Mucosa of rectum (tissue), 2 donors: Measurements from ENCODE around the gene COL12A1.

Experiments
- H3K27ac ChIP-seq, 2 donors: one replicate each; pipeline ENCODE4 v1.7.0; 2013; ENCODE audit warnings: inconsistent platforms in 2 of 2, low read depth in 2 of 2, low read length in 2 of 2
- H3K27me3 ChIP-seq, 2 donors: one replicate each; pipeline ENCODE4 v1.7.0; 2013; ENCODE audit warnings: low read length in 2 of 2; ENCODE audit not compliant: control insufficient read depth in 2 of 2, insufficient read depth in 2 of 2
- H3K36me3 ChIP-seq, 2 donors: one replicate each; pipeline ENCODE4 v1.7.0; 2013; ENCODE audit warnings: low read length in 2 of 2; ENCODE audit not compliant: control insufficient read depth in 2 of 2, insufficient read depth in 2 of 2
- H3K4me1 ChIP-seq, 2 donors: one replicate each; pipeline ENCODE4 v1.7.0; 2013; ENCODE audit warnings: low read length in 2 of 2, mild to moderate bottlenecking in 1 of 2; ENCODE audit not compliant: control insufficient read depth in 2 of 2, insufficient read depth in 2 of 2
- H3K4me3 ChIP-seq, 2 donors: one replicate each; pipeline ENCODE4 v1.7.0; 2013; ENCODE audit warnings: low read length in 2 of 2
- H3K9ac ChIP-seq, 2 donors: one replicate each; pipeline ENCODE4 v1.7.0; 2013; ENCODE audit warnings: low read length in 2 of 2, low read depth in 1 of 2, mild to moderate bottlenecking in 1 of 2
- H3K9me3 ChIP-seq, 2 donors: one replicate each; pipeline ENCODE4 v1.7.0; 2013; ENCODE audit warnings: low read length in 2 of 2; ENCODE audit not compliant: control insufficient read depth in 2 of 2
- donor health status: healthy.
- donor health status: Normal muscosa, but diverticular disease.

Gene COL12A1

GRCh38 chr6:75233092-75233615 lies 27.3 kb upstream of the COL12A1 start:
- Histone ChIP-seq H3K4me1 (no peaks in the 10 kb centered on the region), H3K9ac (no peak overlapping the region), H3K27ac (no peak overlapping the region), H3K27me3 (no peaks in the 10 kb centered on the region), H3K36me3 (peaks cover 14 to 17% of the 10 kb centered on the region in 2 donors), H3K9me3 (no peaks in the 10 kb centered on the region), H3K4me3 (no peak overlapping the region)

- H3K9me3 ChIP-seq: no peaks in the 10 kb centered on the region
- no peaks in the 10 kb centered on the region for H3K27me3 ChIP-seq
- H3K36me3 ChIP-seq: peaks cover 0 to under 1% of the 10 kb centered on the region in 2 donors
- no peak overlapping the region for H3K4me3 ChIP-seq
- H3K27ac ChIP-seq: no peak overlapping the region
- H3K9ac ChIP-seq: no peak overlapping the region
- no peaks in the 10 kb centered on the region for H3K4me1 ChIP-seq
These were observed 24.9 kb upstream of the COL12A1 start for GRCh38 chr6:75230484-75231325.

GRCh38 chr6:75224303-75224926 lies 18.6 kb upstream of the COL12A1 start:
- Histone ChIP-seq H3K36me3 (no peaks in the 10 kb centered on the region), H3K9me3 (no peaks in the 10 kb centered on the region), H3K27ac (no peak overlapping the region), H3K4me3 (no peak overlapping the region), H3K27me3 (no peaks in the 10 kb centered on the region), H3K4me1 (no peaks in the 10 kb centered on the region), H3K9ac (no peak overlapping the region)

GRCh38 chr6:75223428-75223827 lies 17.6 kb upstream of the COL12A1 start:
- no peak overlapping the region for H3K27ac ChIP-seq

GRCh38 chr6:75222261-75222660 lies 16.4 kb upstream of the COL12A1 start:
- H3K9me3 ChIP-seq: no peaks in the 10 kb centered on the region
- H3K4me1 ChIP-seq: no peaks in the 10 kb centered on the region
- no peak overlapping the region for H3K27ac ChIP-seq
- no peaks in the 10 kb centered on the region for H3K27me3 ChIP-seq
- H3K36me3 ChIP-seq: no peaks in the 10 kb centered on the region
- H3K4me3 ChIP-seq: no peak overlapping the region
- no peak overlapping the region for H3K9ac ChIP-seq

More at GRCh38 chr6:75223428-75223827, 17.6 kb upstream of the COL12A1 start:
- H3K9me3 ChIP-seq: no peaks in the 10 kb centered on the region
- H3K4me3 ChIP-seq: no peak overlapping the region
- no peaks in the 10 kb centered on the region for H3K27me3 ChIP-seq
- H3K4me1 ChIP-seq: no peaks in the 10 kb centered on the region
- H3K36me3 ChIP-seq: no peaks in the 10 kb centered on the region
- no peak overlapping the region for H3K9ac ChIP-seq

- H3K9ac ChIP-seq: no peak overlapping the region
- H3K27ac ChIP-seq: no peak overlapping the region
- H3K4me3 ChIP-seq: no peak overlapping the region
- no peaks in the 10 kb centered on the region for H3K27me3 ChIP-seq
- H3K9me3 ChIP-seq: no peaks in the 10 kb centered on the region
- H3K4me1 ChIP-seq: no peaks in the 10 kb centered on the region
- no peaks in the 10 kb centered on the region for H3K36me3 ChIP-seq
These were observed 15.3 kb upstream of the COL12A1 start for GRCh38 chr6:75221116-75221515.

GRCh38 chr6:75220357-75220756 lies 14.5 kb upstream of the COL12A1 start:
- Histone ChIP-seq H3K27me3 (no peaks in the 10 kb centered on the region), H3K4me3 (no peak overlapping the region), H3K9ac (no peak overlapping the region), H3K27ac (no peak overlapping the region), H3K36me3 (no peaks in the 10 kb centered on the region), H3K4me1 (no peaks in the 10 kb centered on the region), H3K9me3 (no peaks in the 10 kb centered on the region)

GRCh38 chr6:75219263-75219662 lies 13.4 kb upstream of the COL12A1 start:
- no peaks in the 10 kb centered on the region for H3K27me3 ChIP-seq
- H3K27ac ChIP-seq: no peak overlapping the region
- H3K36me3 ChIP-seq: no peaks in the 10 kb centered on the region
- H3K9me3 ChIP-seq: no peaks in the 10 kb centered on the region
- H3K9ac ChIP-seq: no peak overlapping the region
- H3K4me3 ChIP-seq: no peak overlapping the region
- no peaks in the 10 kb centered on the region for H3K4me1 ChIP-seq

- Histone ChIP-seq H3K27ac (no peak overlapping the region), H3K9me3 (no peaks in the 10 kb centered on the region), H3K9ac (no peak overlapping the region), H3K36me3 (no peaks in the 10 kb centered on the region), H3K4me3 (no peak overlapping the region), H3K27me3 (no peaks in the 10 kb centered on the region), H3K4me1 (no peaks in the 10 kb centered on the region)
These were observed 11.3 kb upstream of the COL12A1 start for GRCh38 chr6:75217193-75217592.

- Histone ChIP-seq H3K4me3 (no peak overlapping the region), H3K4me1 (peaks cover 0 to 6% of the 10 kb centered on the region in 2 donors), H3K36me3 (no peaks in the 10 kb centered on the region), H3K9me3 (no peaks in the 10 kb centered on the region), H3K27me3 (no peaks in the 10 kb centered on the region), H3K27ac (no peak overlapping the region), H3K9ac (no peak overlapping the region)
These were observed 9.4 kb upstream of the COL12A1 start for GRCh38 chr6:75215291-75215690.
